ENCODE data around the gene GMDS.

Gene GMDS

GRCh38 chr6:1709234-1709641, 536.2 kb downstream of the GMDS start:
- H3K4me3 ChIP-seq (ENCODE audit: low read length) = no peak overlapping the region
- H3K36me3 ChIP-seq (replicated peaks; ENCODE audit: low read depth, low read length) = no peaks in the 10 kb centered on the region
- H3K79me2 ChIP-seq (ENCODE audit: low read length) = no peaks in the 10 kb centered on the region
- H3K27me3 ChIP-seq (ENCODE audit: low read depth, low read length) = no peaks in the 10 kb centered on the region
- H3K9ac ChIP-seq (ENCODE audit: low read length) = no peak overlapping the region
- H3K27ac ChIP-seq (ENCODE audit: low read length) = no peak overlapping the region
- peaks cover 15% of the 10 kb centered on the region; the same call in 1 of the 2 replicates for H3K4me1 ChIP-seq (ENCODE audit: low read length)
- TF ChIP-seq EZH2phosphoT487 (IDR thresholded peaks at IDR 0.05; ENCODE audit: low read depth) = no peak
- TF ChIP-seq, protein P1, sequence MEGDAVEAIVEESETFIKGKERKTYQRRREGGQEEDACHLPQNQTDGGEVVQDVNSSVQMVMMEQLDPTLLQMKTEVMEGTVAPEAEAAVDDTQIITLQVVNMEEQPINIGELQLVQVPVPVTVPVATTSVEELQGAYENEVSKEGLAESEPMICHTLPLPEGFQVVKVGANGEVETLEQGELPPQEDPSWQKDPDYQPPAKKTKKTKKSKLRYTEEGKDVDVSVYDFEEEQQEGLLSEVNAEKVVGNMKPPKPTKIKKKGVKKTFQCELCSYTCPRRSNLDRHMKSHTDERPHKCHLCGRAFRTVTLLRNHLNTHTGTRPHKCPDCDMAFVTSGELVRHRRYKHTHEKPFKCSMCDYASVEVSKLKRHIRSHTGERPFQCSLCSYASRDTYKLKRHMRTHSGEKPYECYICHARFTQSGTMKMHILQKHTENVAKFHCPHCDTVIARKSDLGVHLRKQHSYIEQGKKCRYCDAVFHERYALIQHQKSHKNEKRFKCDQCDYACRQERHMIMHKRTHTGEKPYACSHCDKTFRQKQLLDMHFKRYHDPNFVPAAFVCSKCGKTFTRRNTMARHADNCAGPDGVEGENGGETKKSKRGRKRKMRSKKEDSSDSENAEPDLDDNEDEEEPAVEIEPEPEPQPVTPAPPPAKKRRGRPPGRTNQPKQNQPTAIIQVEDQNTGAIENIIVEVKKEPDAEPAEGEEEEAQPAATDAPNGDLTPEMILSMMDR (IDR thresholded peaks at IDR 0.05; ENCODE audit: low read depth, low read length) = no peak
- no peak overlapping the region for H3K4me2 ChIP-seq (ENCODE audit: low read length)
- H4K20me1 ChIP-seq (ENCODE audit: insufficient read depth, low read length) = no peaks in the 10 kb centered on the region
- no peak overlapping the region for H2AFZ ChIP-seq (ENCODE audit: low read depth, low read length)
- no peaks in the 10 kb centered on the region for H3K9me3 ChIP-seq (ENCODE audit: insufficient read depth, low read length)

GRCh38 chr6:1708820-1709219, 536.6 kb downstream of the GMDS start:
- H3K4me3 ChIP-seq (ENCODE audit: low read length) = no peak overlapping the region
- no peak overlapping the region for H3K4me2 ChIP-seq (ENCODE audit: low read length)
- no peak overlapping the region for H3K9ac ChIP-seq (ENCODE audit: low read length)
- H3K4me1 ChIP-seq (ENCODE audit: low read length) = peaks cover 15% of the 10 kb centered on the region; the same call in 1 of the 2 replicates
- TF ChIP-seq, protein P1 (IDR thresholded peaks at IDR 0.05; ENCODE audit: low read depth, low read length) = no peak
- no peak for TF ChIP-seq EZH2phosphoT487 (IDR thresholded peaks at IDR 0.05; ENCODE audit: low read depth)
- H3K9me3 ChIP-seq (ENCODE audit: insufficient read depth, low read length) = no peaks in the 10 kb centered on the region
- no peak overlapping the region for H2AFZ ChIP-seq (ENCODE audit: low read depth, low read length)
- H3K27ac ChIP-seq (ENCODE audit: low read length) = no peak overlapping the region
- no peaks in the 10 kb centered on the region for H3K36me3 ChIP-seq (replicated peaks; ENCODE audit: low read depth, low read length)
- no peaks in the 10 kb centered on the region for H3K79me2 ChIP-seq (ENCODE audit: low read length)
- H3K27me3 ChIP-seq (ENCODE audit: low read depth, low read length) = no peaks in the 10 kb centered on the region
- H4K20me1 ChIP-seq (ENCODE audit: insufficient read depth, low read length) = no peaks in the 10 kb centered on the region

DNA sequence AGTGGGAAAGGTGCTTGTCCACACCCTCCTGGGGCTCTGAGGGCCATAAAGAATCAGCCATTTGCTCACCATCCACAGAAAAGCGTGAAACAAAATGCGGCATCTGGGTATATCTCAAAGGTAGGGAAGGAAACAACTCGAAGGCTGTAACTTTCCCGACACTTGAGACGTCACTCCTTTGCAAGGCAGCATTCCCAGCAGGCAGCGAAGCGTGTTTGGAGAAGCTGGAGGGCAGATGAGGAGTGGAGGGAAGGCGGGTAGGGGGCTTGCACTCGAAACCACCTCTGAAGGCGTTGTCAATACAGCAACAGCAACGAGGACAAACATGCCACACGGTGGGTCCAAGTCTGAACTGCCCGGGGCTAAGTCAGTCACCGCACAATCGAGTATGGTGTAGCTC, 537.3 kb downstream of the GMDS start:
- H3K4me1 ChIP-seq (ENCODE audit: low read length) = peaks cover 15% of the 10 kb centered on the region; the same call in 1 of the 2 replicates
- H2AFZ ChIP-seq (ENCODE audit: low read depth, low read length) = no peak overlapping the region
- no peaks in the 10 kb centered on the region for H3K27me3 ChIP-seq (ENCODE audit: low read depth, low read length)
- H3K4me3 ChIP-seq (ENCODE audit: low read length) = no peak overlapping the region
- no peaks in the 10 kb centered on the region for H4K20me1 ChIP-seq (ENCODE audit: insufficient read depth, low read length)
- no peak overlapping the region for H3K9ac ChIP-seq (ENCODE audit: low read length)
- no peak for TF ChIP-seq EZH2phosphoT487 (IDR thresholded peaks at IDR 0.05; ENCODE audit: low read depth)
- TF ChIP-seq, protein P1 (IDR thresholded peaks at IDR 0.05; ENCODE audit: low read depth, low read length) = no peak
- H3K27ac ChIP-seq (ENCODE audit: low read length) = no peak overlapping the region
- H3K36me3 ChIP-seq (replicated peaks; ENCODE audit: low read depth, low read length) = no peaks in the 10 kb centered on the region
- H3K79me2 ChIP-seq (ENCODE audit: low read length) = no peaks in the 10 kb centered on the region
- H3K9me3 ChIP-seq (ENCODE audit: insufficient read depth, low read length) = no peaks in the 10 kb centered on the region
- no peak overlapping the region for H3K4me2 ChIP-seq (ENCODE audit: low read length)

- no peak overlapping the region for H3K9ac ChIP-seq (ENCODE audit: low read length)
- H3K4me3 ChIP-seq (ENCODE audit: low read length) = no peak overlapping the region
- H3K27me3 ChIP-seq (ENCODE audit: low read depth, low read length) = no peaks in the 10 kb centered on the region
- no peaks in the 10 kb centered on the region for H4K20me1 ChIP-seq (ENCODE audit: insufficient read depth, low read length)
- peaks cover 15% of the 10 kb centered on the region; the same call in 1 of the 2 replicates for H3K4me1 ChIP-seq (ENCODE audit: low read length)
- H3K27ac ChIP-seq (ENCODE audit: low read length) = no peak overlapping the region
- no peaks in the 10 kb centered on the region for H3K9me3 ChIP-seq (ENCODE audit: insufficient read depth, low read length)
- no peak overlapping the region for H3K4me2 ChIP-seq (ENCODE audit: low read length)
- TF ChIP-seq EZH2phosphoT487 (IDR thresholded peaks at IDR 0.05; ENCODE audit: low read depth) = no peak
- TF ChIP-seq, protein P1 (IDR thresholded peaks at IDR 0.05; ENCODE audit: low read depth, low read length) = no peak
- no peak overlapping the region for H2AFZ ChIP-seq (ENCODE audit: low read depth, low read length)
- no peaks in the 10 kb centered on the region for H3K36me3 ChIP-seq (replicated peaks; ENCODE audit: low read depth, low read length)
- no peaks in the 10 kb centered on the region for H3K79me2 ChIP-seq (ENCODE audit: low read length)
Observed at GRCh38 chr6:1705630-1706029, 539.8 kb downstream of the GMDS start.

Data from OCI-LY3 (cell line).